K562 (cell line): ENCODE results near the gene CD244.

Experiments
- HMG20B ChIP-seq: fragments of 250-450 bp; sonication (Bioruptor Pico); IDR thresholded peaks from 2 replicates; pipeline ENCODE4 v1.5.0; 2021; ENCODE audit warnings: mild to moderate bottlenecking
- HNRNPH1 ChIP-seq: fragments of 200-400 bp; formaldehyde crosslinking; optimal IDR thresholded peaks from 2 replicates; pipeline ENCODE3; 2017; ENCODE audit warnings: low read depth, mild to moderate bottlenecking, low read length, moderate library complexity
- MEF2A ChIP-seq: IDR thresholded peaks from 2 replicates; pipeline ENCODE4 v1.6.1; 2011; ENCODE audit warnings: low read depth, mild to moderate bottlenecking, low read length, moderate library complexity; ENCODE audit not compliant: control insufficient read depth
- MTA1 ChIP-seq: fragments of 450-650 bp; IDR thresholded peaks from 2 replicates; pipeline ENCODE4 v1.6.1; 2017; ENCODE audit warnings: borderline replicate concordance
- POLR2AphosphoS5 ChIP-seq: IDR thresholded peaks from 2 replicates; pipeline ENCODE4 v1.6.1; 2011; ENCODE audit warnings: mild to moderate bottlenecking, low read depth, low read length, moderate library complexity; ENCODE audit not compliant: control insufficient read depth, insufficient read depth
- PYGO2 ChIP-seq: fragments of 450-650 bp; IDR thresholded peaks from 2 replicates; pipeline ENCODE4 v1.6.1; 2016; ENCODE audit warnings: mild to moderate bottlenecking, missing genetic modification characterization, moderate library complexity, missing compliant biosample characterization
- SMC3 ChIP-seq: conservative IDR thresholded peaks from 2 replicates; pipeline ENCODE4 v1.6.1; 2011; ENCODE audit warnings: low read depth, low read length, improper control_type of control experiment; ENCODE audit not compliant: insufficient read depth
- TCF7 ChIP-seq: sonication (generic); IDR thresholded peaks from 2 replicates; pipeline ENCODE4 v1.6.1; 2016; ENCODE audit warnings: antibody characterized with exemption, borderline replicate concordance
- ZNF263 ChIP-seq: sonication (generic); formaldehyde crosslinking; IDR thresholded peaks from 2 replicates; pipeline ENCODE4 v1.8.0; 2022; ENCODE audit warnings: mild to moderate bottlenecking, missing genetic modification reagents, borderline replicate concordance
- ZNF75A ChIP-seq: fragments of 450-650 bp; formaldehyde crosslinking; IDR thresholded peaks from 2 replicates; pipeline ENCODE4 v1.4.0; 2020; ENCODE audit warnings: mild to moderate bottlenecking
- TF ChIP-seq, protein P1 (sequence below): fragments of 150-350 bp; conservative IDR thresholded peaks from 2 replicates; pipeline ENCODE4 v1.6.1; 2014; ENCODE audit warnings: low read length
- TF ChIP-seq, protein P2 (sequence below), 3 experiments: IDR thresholded peaks in 2 of 3; conservative IDR thresholded peaks in 1 of 3; 2 replicates each; pipeline ENCODE4 v1.5.1; 2011 to 2012; ENCODE audit warnings: low read length in 3 of 3, mild to moderate bottlenecking in 3 of 3, control low read depth in 2 of 3, improper control_type of control experiment in 1 of 3, inconsistent platforms in 1 of 3, low read depth in 1 of 3, mixed read lengths in 1 of 3, moderate library complexity in 1 of 3; ENCODE audit not compliant: insufficient read depth in 2 of 3
- TF ChIP-seq, protein P3 (sequence below), 2 experiments: fragments of 450-650 bp in 1 of 2; sonication (generic) in 1 of 2; formaldehyde crosslinking in 1 of 2; IDR thresholded peaks in 1 of 2; conservative IDR thresholded peaks in 1 of 2; 2 replicates each; pipeline versions ENCODE4 v1.6.1 to v1.8.1; 2016 to 2023; ENCODE audit warnings: mild to moderate bottlenecking in 2 of 2, moderate library complexity in 2 of 2, inconsistent platforms in 1 of 2, missing genetic modification reagents in 1 of 2

DNA sequence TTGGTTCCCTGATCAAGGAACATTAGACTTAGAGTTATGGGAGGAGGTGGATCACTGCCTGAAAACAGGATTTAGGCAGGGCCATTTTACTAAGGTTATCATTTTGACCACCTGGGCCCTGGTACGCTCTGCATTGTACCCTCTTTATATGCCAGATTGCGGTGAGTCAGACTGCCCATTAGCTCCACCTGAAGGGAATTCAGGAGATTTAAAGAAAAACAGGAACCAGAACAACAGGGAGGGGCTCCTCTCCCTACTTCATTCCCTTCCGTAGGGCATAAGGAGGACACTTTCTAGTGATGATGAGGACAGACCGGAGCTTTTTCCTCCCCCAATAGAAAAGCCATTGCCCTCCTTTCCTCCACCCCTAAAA, 42.9 kb upstream of the CD244 start:
- TF ChIP-seq HNRNPH1 (no peak), HMG20B (CRISPR knock-in tag) (no peak), PYGO2 (tag) (no peak), MEF2A (no peak), MTA1 (no peak), SMC3 (no peak), TCF7 (no peak), POLR2AphosphoS5 (no peak), ZNF75A (CRISPR knock-in tag) (no peak), ZNF263 (CRISPR knock-in tag) (no peak)
- TF ChIP-seq, protein P1, sequence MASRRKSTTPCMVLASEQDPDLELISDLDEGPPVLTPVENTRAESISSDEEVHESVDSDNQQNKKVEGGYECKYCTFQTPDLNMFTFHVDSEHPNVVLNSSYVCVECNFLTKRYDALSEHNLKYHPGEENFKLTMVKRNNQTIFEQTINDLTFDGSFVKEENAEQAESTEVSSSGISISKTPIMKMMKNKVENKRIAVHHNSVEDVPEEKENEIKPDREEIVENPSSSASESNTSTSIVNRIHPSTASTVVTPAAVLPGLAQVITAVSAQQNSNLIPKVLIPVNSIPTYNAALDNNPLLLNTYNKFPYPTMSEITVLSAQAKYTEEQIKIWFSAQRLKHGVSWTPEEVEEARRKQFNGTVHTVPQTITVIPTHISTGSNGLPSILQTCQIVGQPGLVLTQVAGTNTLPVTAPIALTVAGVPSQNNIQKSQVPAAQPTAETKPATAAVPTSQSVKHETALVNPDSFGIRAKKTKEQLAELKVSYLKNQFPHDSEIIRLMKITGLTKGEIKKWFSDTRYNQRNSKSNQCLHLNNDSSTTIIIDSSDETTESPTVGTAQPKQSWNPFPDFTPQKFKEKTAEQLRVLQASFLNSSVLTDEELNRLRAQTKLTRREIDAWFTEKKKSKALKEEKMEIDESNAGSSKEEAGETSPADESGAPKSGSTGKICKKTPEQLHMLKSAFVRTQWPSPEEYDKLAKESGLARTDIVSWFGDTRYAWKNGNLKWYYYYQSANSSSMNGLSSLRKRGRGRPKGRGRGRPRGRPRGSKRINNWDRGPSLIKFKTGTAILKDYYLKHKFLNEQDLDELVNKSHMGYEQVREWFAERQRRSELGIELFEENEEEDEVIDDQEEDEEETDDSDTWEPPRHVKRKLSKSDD = no peak
- TF ChIP-seq, protein P2, sequence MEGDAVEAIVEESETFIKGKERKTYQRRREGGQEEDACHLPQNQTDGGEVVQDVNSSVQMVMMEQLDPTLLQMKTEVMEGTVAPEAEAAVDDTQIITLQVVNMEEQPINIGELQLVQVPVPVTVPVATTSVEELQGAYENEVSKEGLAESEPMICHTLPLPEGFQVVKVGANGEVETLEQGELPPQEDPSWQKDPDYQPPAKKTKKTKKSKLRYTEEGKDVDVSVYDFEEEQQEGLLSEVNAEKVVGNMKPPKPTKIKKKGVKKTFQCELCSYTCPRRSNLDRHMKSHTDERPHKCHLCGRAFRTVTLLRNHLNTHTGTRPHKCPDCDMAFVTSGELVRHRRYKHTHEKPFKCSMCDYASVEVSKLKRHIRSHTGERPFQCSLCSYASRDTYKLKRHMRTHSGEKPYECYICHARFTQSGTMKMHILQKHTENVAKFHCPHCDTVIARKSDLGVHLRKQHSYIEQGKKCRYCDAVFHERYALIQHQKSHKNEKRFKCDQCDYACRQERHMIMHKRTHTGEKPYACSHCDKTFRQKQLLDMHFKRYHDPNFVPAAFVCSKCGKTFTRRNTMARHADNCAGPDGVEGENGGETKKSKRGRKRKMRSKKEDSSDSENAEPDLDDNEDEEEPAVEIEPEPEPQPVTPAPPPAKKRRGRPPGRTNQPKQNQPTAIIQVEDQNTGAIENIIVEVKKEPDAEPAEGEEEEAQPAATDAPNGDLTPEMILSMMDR (IDR thresholded peaks at IDR 0.05 in 2 of 3, conservative IDR thresholded peaks at IDR 0.05 in 1 of 3; ENCODE audit: insufficient read depth in 2 of 3, low read depth in 1 of 3, low read length in 3 of 3) = no peak
- TF ChIP-seq, protein P3, sequence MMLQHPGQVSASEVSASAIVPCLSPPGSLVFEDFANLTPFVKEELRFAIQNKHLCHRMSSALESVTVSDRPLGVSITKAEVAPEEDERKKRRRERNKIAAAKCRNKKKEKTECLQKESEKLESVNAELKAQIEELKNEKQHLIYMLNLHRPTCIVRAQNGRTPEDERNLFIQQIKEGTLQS (IDR thresholded peaks at IDR 0.05) = no peak
- TF ChIP-seq, protein P3 (CRISPR knock-in tag; conservative IDR thresholded peaks at IDR 0.05) = no peak
